IMR-90 (cell line): ENCODE results near the gene MOB4. TPM values are rescaled to one million over a fixed set of nuclear protein-coding genes. Genes with fewer than 3 reads are reported as not detected.
A peak's percentile ranks its signal among the peaks of the same experiment; 100 is the strongest.

ENCODE experiments used
- ATAC-seq: fragments of 200-7000 bp; cut with Tn5 transposase; 2 replicates; pipeline ENCODE4 v1.9.1; 2020; ENCODE audit warnings: low read depth, mild to moderate bottlenecking, moderate library complexity
- BruUV-seq: library from RNA; stranded (reverse); fragments of 400-500 nt; replicated peaks from 2 replicates; lab custom pipeline; 2021; lab: Mats Ljungman, UMichigan
- CTCF ChIA-PET: fragments of 300-600 bp; formaldehyde crosslinking; extraction: SDS; loops from one replicate; lab custom pipeline; 2021; ENCODE audit warnings: antibody characterized with exemption; lab: Yijun Ruan, JAX
- POLR2A ChIA-PET: fragments of 300-600 bp; sonication (Branson Sonifier 250); formaldehyde crosslinking; loops from one replicate; lab custom pipeline; 2022; ENCODE audit warnings: antibody characterized with exemption; ENCODE audit not compliant: unreplicated experiment; lab: Charles Lee
- DNase-seq: peaks from one replicate; pipeline ENCODE4 v3.0.0; 2013
- H2AFZ ChIP-seq: replicated peaks from 2 replicates; pipeline ENCODE3; 2013; ENCODE audit warnings: low read length, mild to moderate bottlenecking; ENCODE audit not compliant: poor library complexity
- H2AK5ac ChIP-seq: 2 replicates; pipeline ENCODE4 v1.6.1; 2013; ENCODE audit warnings: low read depth, low read length, inconsistent platforms
- H2AK9ac ChIP-seq: replicated peaks from 2 replicates; pipeline ENCODE3; 2013; ENCODE audit warnings: mild to moderate bottlenecking, low read depth, low read length, moderate library complexity; ENCODE audit not compliant: poor library complexity
- H2BK120ac ChIP-seq: 2 replicates; pipeline ENCODE4 v1.6.1; 2013; ENCODE audit warnings: low read depth, low read length, inconsistent platforms
- H2BK15ac ChIP-seq: 3 replicates; pipeline ENCODE4 v1.6.1; 2013; ENCODE audit warnings: low read depth, low read length, inconsistent platforms
- H2BK20ac ChIP-seq: 2 replicates; pipeline ENCODE4 v1.6.1; 2013; ENCODE audit warnings: low read depth, mild to moderate bottlenecking, inconsistent platforms, low read length, moderate library complexity
- H2BK5ac ChIP-seq: 2 replicates; pipeline ENCODE4 v1.6.1; 2013; ENCODE audit warnings: mild to moderate bottlenecking, low read depth, low read length, inconsistent platforms; ENCODE audit not compliant: poor library complexity, severe bottlenecking
- H3K14ac ChIP-seq: replicated peaks from 2 replicates; pipeline ENCODE4 v1.6.1; 2013; ENCODE audit warnings: low read depth, low read length, inconsistent platforms
- H3K18ac ChIP-seq: 2 replicates; pipeline ENCODE4 v1.6.1; 2013; ENCODE audit warnings: low read depth, low read length, control low read depth
- H3K23ac ChIP-seq: 2 replicates; pipeline ENCODE4 v1.6.1; 2013; ENCODE audit warnings: low read depth, low read length, inconsistent platforms
- H3K27ac ChIP-seq: 2 replicates; pipeline ENCODE4 v1.5.1; 2013; ENCODE audit warnings: mild to moderate bottlenecking, control low read depth, low read length; ENCODE audit not compliant: insufficient read depth
- H3K27me3 ChIP-seq: 2 replicates; pipeline ENCODE4 v1.6.1; 2013; ENCODE audit warnings: low read length; ENCODE audit not compliant: control insufficient read depth, insufficient read depth
- H3K36me3 ChIP-seq: 2 replicates; pipeline ENCODE4 v1.6.1; 2013; ENCODE audit warnings: low read length, mixed read lengths; ENCODE audit not compliant: control insufficient read depth, insufficient read depth
- H3K4ac ChIP-seq: 2 replicates; pipeline ENCODE4 v1.6.1; 2013; ENCODE audit warnings: low read depth, low read length, inconsistent platforms
- H3K4me1 ChIP-seq: 2 replicates; pipeline ENCODE4 v1.6.1; 2013; ENCODE audit warnings: low read length, mixed read lengths; ENCODE audit not compliant: control insufficient read depth, insufficient read depth
- H3K4me2 ChIP-seq: 2 replicates; pipeline ENCODE4 v1.6.1; 2013; ENCODE audit warnings: low read depth, mild to moderate bottlenecking, control low read depth, low read length, moderate library complexity
- H3K4me3 ChIP-seq: 2 replicates; pipeline ENCODE4 v1.5.1; 2013; ENCODE audit warnings: low read depth, mild to moderate bottlenecking, control low read depth, low read length, moderate library complexity; ENCODE audit not compliant: insufficient read depth
- H3K56ac ChIP-seq: 2 replicates; pipeline ENCODE4 v1.6.1; 2013; ENCODE audit warnings: low read length, inconsistent platforms; ENCODE audit not compliant: insufficient read depth; ENCODE audit errors: extremely low read depth
- H3K79me1 ChIP-seq, 2 experiments: 2 replicates each; pipeline ENCODE4 v1.6.1; 2013; ENCODE audit warnings: low read length in 2 of 2, inconsistent platforms in 1 of 2, low read depth in 1 of 2
- H3K9ac ChIP-seq: 2 replicates; pipeline ENCODE4 v1.6.1; 2013; ENCODE audit warnings: low read depth, low read length, control low read depth
- H3K9me1 ChIP-seq: 2 replicates; pipeline ENCODE4 v1.6.1; 2013; ENCODE audit warnings: low read length, inconsistent platforms; ENCODE audit not compliant: insufficient read depth
- H3K9me3 ChIP-seq: 2 replicates; pipeline ENCODE4 v1.6.1; 2013; ENCODE audit warnings: low read length; ENCODE audit not compliant: control insufficient read depth, insufficient read depth
- H4K20me1 ChIP-seq: 2 replicates; pipeline ENCODE4 v1.6.1; 2013; ENCODE audit warnings: low read length, inconsistent platforms; ENCODE audit not compliant: insufficient read depth
- H4K5ac ChIP-seq: 2 replicates; pipeline ENCODE4 v1.6.1; 2013; ENCODE audit warnings: mild to moderate bottlenecking, low read depth, low read length, control low read depth
- H4K8ac ChIP-seq, 2 experiments: 2 replicates each; pipeline ENCODE4 v1.6.1; 2013; ENCODE audit warnings: low read depth in 2 of 2, low read length in 2 of 2, control low read depth in 1 of 2, inconsistent platforms in 1 of 2
- H4K91ac ChIP-seq: 2 replicates; pipeline ENCODE4 v1.6.1; 2013; ENCODE audit warnings: low read depth, low read length, inconsistent platforms; ENCODE audit not compliant: insufficient read depth
- CEBPB ChIP-seq: IDR thresholded peaks from 2 replicates; pipeline ENCODE4 v1.6.1; 2012; ENCODE audit warnings: low read depth, low read length, improper control_type of control experiment
- CHD1 ChIP-seq: IDR thresholded peaks from 2 replicates; pipeline ENCODE4 v1.6.1; 2012; ENCODE audit warnings: low read depth, low read length, improper control_type of control experiment
- WGBS, 2 experiments: methylation state at CpG; one replicate each; pipeline versions ENCODE4 v1.1.5 to v1.1.7; 2013; ENCODE audit warnings: missing lambda C conversion rate in 2 of 2; ENCODE audit not compliant: insufficient read length in 1 of 2; ENCODE audit errors: extremely low coverage in 2 of 2; 5-methylcytosine and 5-hydroxymethylcytosine counted together
- dilution Hi-C: fragments of 300-500 bp; cut with HindIII; formaldehyde crosslinking; loops from one replicate; pipeline ENCODE4 v1.14.3; 2018; ENCODE audit warnings: low sequenced_read_pairs; ENCODE audit not compliant: unreplicated experiment
- in situ Hi-C: fragments of 300-500 bp; cut with MboI; formaldehyde crosslinking; loops from 3 replicates; pipeline ENCODE4 v1.14.3; 2019; ENCODE audit warnings: low sequenced_read_pairs, inconsistent platforms, mixed read lengths
- intact Hi-C: fragments of 100-400 bp; cut with micrococcal nuclease; formaldehyde crosslinking; loops from 2 replicates; pipeline ENCODE4 v1.10.0; 2022
- polyA plus RNA-seq, 3 experiments: library from polyadenylated mRNA; depleted of rRNA; stranded (reverse); fragments of >200 nt; gene quantifications; 2 replicates each; pipeline ENCODE4 v1.2.3, GENCODE V29; 2012; ENCODE audit warnings: low replicate concordance in 1 of 3
- total RNA-seq: library from RNA; depleted of rRNA; stranded (reverse); fragments of >200 nt; gene quantifications from 2 replicates; pipeline ENCODE4 v1.2.3, GENCODE V29; 2012

Gene MOB4
- total and polyA plus RNA-seq, 2 of the 4 experiments (the other 2 are of a cell fraction), result 34.8 to 36.0 TPM

- no peak overlapping the region for H3K4ac ChIP-seq
- peak overlapping the region; percentile 2; the same call in 1 of the 2 replicates for H3K27ac ChIP-seq
- intact Hi-C loops, result no loop called here
- no peak overlapping the region for H3K18ac ChIP-seq
- H4K5ac ChIP-seq, result no peak overlapping the region
- no TSS peak for BruUV-seq
- CTCF ChIA-PET, result no interaction called here
- no peak overlapping the region for H2BK120ac ChIP-seq
- POLR2A ChIA-PET, result interaction anchor here (0.5 kb wide), 1 partner anchor 16 kb away, joined by 3 read pairs; no protein-coding TSS in a partner anchor
- no peaks in the 10 kb centered on the region for H3K27me3 ChIP-seq
- H3K9me1 ChIP-seq, result peaks cover 4% of the 10 kb centered on the region; the same call in 1 of the 2 replicates
- in situ Hi-C loops, result no loop called here
- peak; percentile 56 for DNase-seq
- no CpG with 5 or more reads among the region's 10 CpGs for WGBS, 2 experiments
- dilution Hi-C loops, result no loop called here
- TF ChIP-seq CHD1 (no peak), CEBPB (peak; percentile 81)
- no peak overlapping the region for H2AK9ac ChIP-seq
- peaks cover 4% of the 10 kb centered on the region; the same call in 1 of the 2 replicates for H3K36me3 ChIP-seq
- H2AFZ ChIP-seq, result no peak overlapping the region
- H4K20me1 ChIP-seq, result no peaks in the 10 kb centered on the region
- no peak overlapping the region for H4K91ac ChIP-seq
- H3K4me2 ChIP-seq, result no peak overlapping the region; the same call in 1 of the 2 replicates
- no peak overlapping the region for H2BK15ac ChIP-seq
- H3K4me3 ChIP-seq, result no peak overlapping the region
- H4K8ac ChIP-seq, result no peak overlapping the region
- H3K56ac ChIP-seq, result no peak overlapping the region
- ATAC-seq, result peak; percentile 58
- no peak overlapping the region for H3K14ac ChIP-seq
- peak overlapping the region; percentile 3; the same call in 1 of the 2 replicates for H2AK5ac ChIP-seq
- no peak overlapping the region for H3K23ac ChIP-seq
- no peak overlapping the region for H3K9ac ChIP-seq
- 0 out of 2 replicates have a peak overlapping the region, but pooled peaks have one; percentile 37 for H2BK20ac ChIP-seq
- no peak overlapping the region for H2BK5ac ChIP-seq
- H3K79me1 ChIP-seq, result no peaks in the 10 kb centered on the region
- peaks cover 4% of the 10 kb centered on the region for H3K9me3 ChIP-seq
- peaks cover 7% of the 10 kb centered on the region; the same call in 1 of the 2 replicates for H3K4me1 ChIP-seq
Observed at GRCh38 chr2:197571627-197572271, 55.9 kb downstream of the MOB4 start.
